ENCODE results near the gene CHPF.

DNA sequence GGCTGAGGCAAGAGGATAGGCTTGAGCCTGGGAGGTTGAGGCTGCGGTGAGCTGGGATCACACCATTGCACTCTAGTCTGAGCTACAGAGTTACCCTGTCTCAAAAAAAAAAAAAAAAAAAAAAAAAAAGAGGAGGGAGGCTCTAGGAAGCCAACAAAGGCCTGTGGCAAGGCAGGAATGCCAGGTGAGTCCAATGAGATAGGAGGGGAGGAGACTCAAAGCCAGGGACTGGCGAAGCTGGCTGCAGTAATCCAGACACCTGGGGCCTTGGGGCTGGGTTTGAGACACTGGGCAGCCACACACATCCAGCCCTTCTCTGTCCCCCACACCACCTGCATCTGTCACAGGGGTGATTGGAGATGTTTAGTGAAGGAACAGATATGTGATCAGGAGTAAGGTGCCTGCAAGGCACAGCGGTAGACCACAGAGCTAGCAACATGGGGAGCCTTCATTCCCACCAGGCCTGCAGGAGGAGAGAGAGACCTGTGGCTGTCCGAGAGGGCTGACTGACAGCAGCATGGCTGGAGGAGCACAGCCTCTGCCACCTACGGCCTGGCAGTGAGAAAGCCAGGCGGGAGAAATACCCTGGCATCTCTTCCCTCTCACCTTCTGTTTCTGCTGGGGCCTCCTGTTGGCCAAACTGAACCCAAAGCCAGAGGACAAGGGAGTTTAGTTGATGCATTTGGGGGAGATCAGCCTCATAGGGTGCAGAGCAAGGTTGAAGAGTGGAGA is 9.5 kb downstream of the CHPF start:
- TF ChIP-seq, protein P1, sequence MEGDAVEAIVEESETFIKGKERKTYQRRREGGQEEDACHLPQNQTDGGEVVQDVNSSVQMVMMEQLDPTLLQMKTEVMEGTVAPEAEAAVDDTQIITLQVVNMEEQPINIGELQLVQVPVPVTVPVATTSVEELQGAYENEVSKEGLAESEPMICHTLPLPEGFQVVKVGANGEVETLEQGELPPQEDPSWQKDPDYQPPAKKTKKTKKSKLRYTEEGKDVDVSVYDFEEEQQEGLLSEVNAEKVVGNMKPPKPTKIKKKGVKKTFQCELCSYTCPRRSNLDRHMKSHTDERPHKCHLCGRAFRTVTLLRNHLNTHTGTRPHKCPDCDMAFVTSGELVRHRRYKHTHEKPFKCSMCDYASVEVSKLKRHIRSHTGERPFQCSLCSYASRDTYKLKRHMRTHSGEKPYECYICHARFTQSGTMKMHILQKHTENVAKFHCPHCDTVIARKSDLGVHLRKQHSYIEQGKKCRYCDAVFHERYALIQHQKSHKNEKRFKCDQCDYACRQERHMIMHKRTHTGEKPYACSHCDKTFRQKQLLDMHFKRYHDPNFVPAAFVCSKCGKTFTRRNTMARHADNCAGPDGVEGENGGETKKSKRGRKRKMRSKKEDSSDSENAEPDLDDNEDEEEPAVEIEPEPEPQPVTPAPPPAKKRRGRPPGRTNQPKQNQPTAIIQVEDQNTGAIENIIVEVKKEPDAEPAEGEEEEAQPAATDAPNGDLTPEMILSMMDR (conservative IDR thresholded peaks at IDR 0.05; ENCODE audit: low read length) = no peak
- TF ChIP-seq EZH2phosphoT487 (IDR thresholded peaks at IDR 0.05; ENCODE audit: borderline replicate concordance, low read depth, low read length) = no peak

Data from OCI-LY7 (cell line).